Measurements from ENCODE around the gene CPS1. TPM values are rescaled to one million over a fixed set of nuclear protein-coding genes. Genes with fewer than 3 reads are reported as not detected.

Gene CPS1
- total RNA-seq, 2 experiments from 2014 or later: 2.6 to 3.2 TPM

DNA sequence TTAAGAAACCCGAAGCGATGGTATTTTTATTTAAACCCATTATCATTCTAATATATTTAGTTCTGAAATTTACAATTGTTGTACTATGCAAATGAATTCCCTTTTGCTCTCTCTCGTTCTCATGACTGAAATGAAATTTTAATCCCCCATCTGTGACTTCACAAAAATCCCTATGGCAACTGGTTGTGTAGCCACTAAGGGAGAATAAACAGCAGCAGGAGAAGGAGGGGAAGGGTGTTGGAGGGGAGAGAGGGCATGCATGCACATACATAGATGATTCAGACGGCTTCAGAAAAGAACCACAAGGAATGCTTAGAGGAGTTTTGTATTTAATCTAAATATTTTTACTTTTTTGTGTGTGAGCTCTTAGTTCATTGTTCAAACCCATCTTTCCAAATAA, 36.8 kb downstream of the CPS1 start:
- ATAC-seq (no peak), DNase-seq (no peak)
- no peak overlapping the region for H3K4me3 Mint-ChIP-seq
- ChIA-PET CTCF (no interaction called here), POLR2A (no interaction called here)
- H3K27me3 Mint-ChIP-seq: no peaks in the 10 kb centered on the region
- H3K36me3 Mint-ChIP-seq (ENCODE audit: low read depth): no peaks in the 10 kb centered on the region
- H3K27ac Mint-ChIP-seq: no peak overlapping the region
- H3K9me3 Mint-ChIP-seq: peaks cover 1% of the 10 kb centered on the region
- TF ChIP-seq, protein P1, sequence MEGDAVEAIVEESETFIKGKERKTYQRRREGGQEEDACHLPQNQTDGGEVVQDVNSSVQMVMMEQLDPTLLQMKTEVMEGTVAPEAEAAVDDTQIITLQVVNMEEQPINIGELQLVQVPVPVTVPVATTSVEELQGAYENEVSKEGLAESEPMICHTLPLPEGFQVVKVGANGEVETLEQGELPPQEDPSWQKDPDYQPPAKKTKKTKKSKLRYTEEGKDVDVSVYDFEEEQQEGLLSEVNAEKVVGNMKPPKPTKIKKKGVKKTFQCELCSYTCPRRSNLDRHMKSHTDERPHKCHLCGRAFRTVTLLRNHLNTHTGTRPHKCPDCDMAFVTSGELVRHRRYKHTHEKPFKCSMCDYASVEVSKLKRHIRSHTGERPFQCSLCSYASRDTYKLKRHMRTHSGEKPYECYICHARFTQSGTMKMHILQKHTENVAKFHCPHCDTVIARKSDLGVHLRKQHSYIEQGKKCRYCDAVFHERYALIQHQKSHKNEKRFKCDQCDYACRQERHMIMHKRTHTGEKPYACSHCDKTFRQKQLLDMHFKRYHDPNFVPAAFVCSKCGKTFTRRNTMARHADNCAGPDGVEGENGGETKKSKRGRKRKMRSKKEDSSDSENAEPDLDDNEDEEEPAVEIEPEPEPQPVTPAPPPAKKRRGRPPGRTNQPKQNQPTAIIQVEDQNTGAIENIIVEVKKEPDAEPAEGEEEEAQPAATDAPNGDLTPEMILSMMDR (IDR thresholded peaks at IDR 0.05): no peak
- intact Hi-C loops (cut with micrococcal nuclease): no loop called here
- H3K4me1 Mint-ChIP-seq (ENCODE audit: low read depth): no peaks in the 10 kb centered on the region

DNA sequence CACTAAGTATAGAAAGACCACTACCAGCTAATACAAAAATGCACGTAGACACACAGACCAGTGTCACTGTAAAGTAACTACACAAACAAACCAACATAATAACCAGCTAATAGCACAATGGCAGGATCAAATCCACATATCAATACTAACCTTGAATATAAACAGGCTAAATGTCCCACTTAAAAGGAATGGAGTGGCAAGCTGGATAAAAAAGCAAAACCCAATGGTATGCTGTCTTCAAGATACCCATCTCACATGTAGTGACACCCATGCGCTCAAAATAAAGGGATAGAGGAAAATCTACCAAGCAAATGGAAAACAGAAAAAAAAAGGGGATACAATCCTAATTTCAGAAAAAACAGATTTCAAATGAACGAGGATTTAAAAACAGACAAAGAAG, 41.8 kb downstream of the CPS1 start:
- H3K27ac Mint-ChIP-seq: no peak overlapping the region
- no peak overlapping the region for H3K4me3 Mint-ChIP-seq
- CTCF ChIA-PET: no interaction called here
- TF ChIP-seq, protein P1 (IDR thresholded peaks at IDR 0.05): no peak
- H3K27me3 Mint-ChIP-seq: no peaks in the 10 kb centered on the region
- ATAC-seq (no peak), DNase-seq (no peak)
- peaks cover 5% of the 10 kb centered on the region for H3K9me3 Mint-ChIP-seq
- H3K36me3 Mint-ChIP-seq (ENCODE audit: low read depth): peaks cover 1% of the 10 kb centered on the region
- intact Hi-C loops (cut with micrococcal nuclease): no loop called here
- POLR2A ChIA-PET: no interaction called here
- H3K4me1 Mint-ChIP-seq (ENCODE audit: low read depth): no peaks in the 10 kb centered on the region

DNA sequence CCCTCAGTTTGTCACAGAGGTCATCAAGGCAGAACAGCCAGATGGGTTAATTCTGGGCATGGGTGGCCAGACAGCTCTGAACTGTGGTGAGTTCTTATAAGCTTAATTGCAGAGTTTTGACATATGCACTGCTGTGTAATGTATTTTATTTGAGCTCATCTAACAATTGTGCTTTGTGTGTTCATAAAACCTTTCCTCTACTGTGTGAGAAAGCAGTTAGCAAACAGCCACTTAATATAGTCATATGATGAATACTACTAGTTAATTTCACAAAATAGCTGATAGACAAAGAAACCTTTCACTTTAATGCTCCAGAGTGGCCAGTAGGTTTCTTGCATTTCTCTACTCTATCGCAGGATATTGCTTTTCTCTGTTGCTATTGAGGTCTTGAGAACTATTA, 43.1 kb downstream of the CPS1 start:
- intact Hi-C loops (cut with micrococcal nuclease): no loop called here
- Mint-ChIP-seq H3K4me1 (ENCODE audit: low read depth) (no peaks in the 10 kb centered on the region), H3K27me3 (peaks cover under 1% of the 10 kb centered on the region), H3K27ac (no peak overlapping the region), H3K36me3 (ENCODE audit: low read depth) (peaks cover 1% of the 10 kb centered on the region), H3K4me3 (no peak overlapping the region), H3K9me3 (peaks cover 5% of the 10 kb centered on the region)
- TF ChIP-seq, protein P1 (IDR thresholded peaks at IDR 0.05): no peak
- CTCF ChIA-PET: no interaction called here
- ATAC-seq (no peak), DNase-seq (no peak)
- POLR2A ChIA-PET: no interaction called here

DNA sequence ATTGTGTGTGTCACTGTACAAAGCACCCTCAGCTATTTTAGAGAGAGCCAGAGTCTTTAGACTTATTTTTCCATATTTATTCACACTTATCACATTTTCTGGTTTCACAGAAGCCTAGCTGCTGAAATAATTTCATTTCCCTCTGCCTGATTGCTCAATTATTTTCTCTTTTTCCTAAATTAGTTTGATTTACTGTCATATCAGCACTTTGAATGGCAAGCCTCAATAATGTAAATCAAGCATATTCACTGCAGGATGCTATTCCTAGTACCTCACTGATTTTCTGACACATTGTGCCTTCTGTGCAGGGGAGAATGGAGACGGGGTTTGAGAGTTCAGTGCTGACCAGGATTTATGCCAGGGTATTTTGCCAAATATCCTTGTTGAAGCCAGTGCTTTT, 48.3 kb downstream of the CPS1 start:
- TF ChIP-seq, protein P1 (IDR thresholded peaks at IDR 0.05): no peak
- Mint-ChIP-seq H3K4me3 (no peak overlapping the region), H3K4me1 (ENCODE audit: low read depth) (no peaks in the 10 kb centered on the region), H3K9me3 (no peaks in the 10 kb centered on the region), H3K27ac (no peak overlapping the region), H3K27me3 (peaks cover 1% of the 10 kb centered on the region), H3K36me3 (ENCODE audit: low read depth) (no peaks in the 10 kb centered on the region)
- DNase-seq (no peak), ATAC-seq (no peak)
- intact Hi-C loops (cut with micrococcal nuclease): no loop called here
- POLR2A ChIA-PET: no interaction called here
- CTCF ChIA-PET: no interaction called here

DNA sequence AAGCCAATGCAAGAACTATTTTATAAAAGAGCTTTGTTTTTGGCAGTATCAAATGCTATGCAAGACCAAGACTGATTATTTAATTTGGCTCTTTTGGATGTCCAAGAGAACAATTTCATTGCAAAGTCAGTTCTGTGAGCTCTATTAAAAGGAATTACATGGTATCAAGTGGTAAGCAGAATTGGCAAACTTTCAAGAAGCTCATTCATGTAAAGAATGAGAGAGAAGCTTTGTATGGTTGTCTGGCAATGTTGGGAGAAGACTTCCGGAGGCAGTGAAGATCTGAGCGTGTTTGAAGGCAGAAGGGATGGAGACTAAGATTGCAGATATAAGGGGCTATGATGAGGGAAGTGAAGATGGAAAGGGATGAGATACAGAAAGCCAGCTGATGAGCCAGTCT, 49.6 kb downstream of the CPS1 start:
- Mint-ChIP-seq H3K4me1 (ENCODE audit: low read depth) (no peaks in the 10 kb centered on the region), H3K4me3 (no peak overlapping the region), H3K27me3 (peaks cover 1% of the 10 kb centered on the region), H3K36me3 (ENCODE audit: low read depth) (no peaks in the 10 kb centered on the region), H3K27ac (no peak overlapping the region), H3K9me3 (no peaks in the 10 kb centered on the region)
- ChIA-PET CTCF (no interaction called here), POLR2A (no interaction called here)
- DNase-seq (no peak), ATAC-seq (no peak)
- intact Hi-C loops (cut with micrococcal nuclease): no loop called here
- TF ChIP-seq, protein P1 (IDR thresholded peaks at IDR 0.05): no peak
